Activated CD8-positive, alpha-beta memory T cell treated with anti-CD3 and anti-CD28 coated beads, Interleukin-2, amount 10 ng/mL, durations not matched to agents 7 days and 5 days (primary cell): Measurements from ENCODE around the gene OR2T34. TPM values are rescaled to one million over a fixed set of nuclear protein-coding genes. Genes with fewer than 3 reads are reported as not detected.
"Not testable (repeated sequence)": the region's sequence is repeated elsewhere in the genome, so short reads cannot be mapped to it uniquely, and the experiment has no call there.

ENCODE experiments used
- ATAC-seq: fragments of 150-1000 bp; cut with Tn5 transposase; one replicate; pipeline ENCODE4 v1.10.0; 2021; ENCODE audit warnings: moderate library complexity
- CTCF ChIA-PET: fragments of 350-600 bp; sonication (Branson Sonifier 250); formaldehyde crosslinking; loops from one replicate; lab custom pipeline; 2021; ENCODE audit warnings: antibody characterized with exemption; lab: Charles Lee
- DNase-seq: peaks from one replicate; pipeline ENCODE4 v3.0.0-alpha.2; 2020
- H3K27ac Mint-ChIP-seq: one replicate; pipeline ENCODE4 v1.8.0; 2021; ENCODE audit warnings: mild to moderate bottlenecking, mixed read lengths
- H3K27me3 Mint-ChIP-seq: one replicate; pipeline ENCODE4 v1.8.0; 2021; ENCODE audit warnings: mixed read lengths
- H3K36me3 Mint-ChIP-seq: one replicate; pipeline ENCODE4 v1.8.0; 2021; ENCODE audit warnings: mild to moderate bottlenecking, mixed read lengths
- H3K4me1 Mint-ChIP-seq: one replicate; pipeline ENCODE4 v1.8.0; 2021; ENCODE audit warnings: mixed read lengths
- H3K4me3 Mint-ChIP-seq: one replicate; pipeline ENCODE4 v1.8.0; 2021; ENCODE audit warnings: mild to moderate bottlenecking, moderate library complexity, mixed read lengths
- H3K9me3 Mint-ChIP-seq: one replicate; pipeline ENCODE4 v1.8.0; 2022; ENCODE audit warnings: low read depth, mixed read lengths
- total RNA-seq, 2 experiments: library from RNA; stranded (reverse); gene quantifications; one replicate each; pipeline ENCODE4 v1.2.3, GENCODE V29; 2021

Gene OR2T34, protein sequence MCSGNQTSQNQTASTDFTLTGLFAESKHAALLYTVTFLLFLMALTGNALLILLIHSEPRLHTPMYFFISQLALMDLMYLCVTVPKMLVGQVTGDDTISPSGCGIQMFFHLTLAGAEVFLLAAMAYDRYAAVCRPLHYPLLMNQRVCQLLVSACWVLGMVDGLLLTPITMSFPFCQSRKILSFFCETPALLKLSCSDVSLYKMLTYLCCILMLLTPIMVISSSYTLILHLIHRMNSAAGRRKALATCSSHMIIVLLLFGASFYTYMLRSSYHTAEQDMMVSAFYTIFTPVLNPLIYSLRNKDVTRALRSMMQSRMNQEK
- not detected for total RNA-seq

DNA sequence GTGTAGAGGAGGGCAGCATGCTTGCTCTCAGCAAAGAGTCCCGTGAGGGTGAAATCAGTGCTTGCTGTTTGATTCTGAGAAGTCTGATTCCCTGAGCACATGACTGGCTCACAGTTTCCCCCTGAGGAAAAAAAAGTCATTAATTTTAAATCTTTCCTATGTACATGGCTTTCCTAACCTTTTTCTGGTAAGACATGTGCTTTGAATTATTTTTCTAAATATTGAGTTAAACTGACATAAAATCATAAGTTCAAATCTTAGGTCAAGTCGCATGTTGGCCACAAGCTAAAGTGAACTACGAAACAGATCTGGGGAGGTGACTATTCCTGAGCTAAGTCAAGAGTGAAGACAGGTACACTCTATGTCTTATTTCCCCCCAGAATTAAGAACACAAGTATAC is at the start of gene OR2T34:
TSS of gene OR2T34 (minus strand) at position 101 of the 400 bp plus-strand sequence. CDS start at position 101, 0 bp downstream.
- H3K4me1 Mint-ChIP-seq, H3K9me3 Mint-ChIP-seq, H3K36me3 Mint-ChIP-seq, H3K4me3 Mint-ChIP-seq, CTCF ChIA-PET, ATAC-seq, H3K27me3 Mint-ChIP-seq, DNase-seq, H3K27ac Mint-ChIP-seq: not testable (repeated sequence)

DNA sequence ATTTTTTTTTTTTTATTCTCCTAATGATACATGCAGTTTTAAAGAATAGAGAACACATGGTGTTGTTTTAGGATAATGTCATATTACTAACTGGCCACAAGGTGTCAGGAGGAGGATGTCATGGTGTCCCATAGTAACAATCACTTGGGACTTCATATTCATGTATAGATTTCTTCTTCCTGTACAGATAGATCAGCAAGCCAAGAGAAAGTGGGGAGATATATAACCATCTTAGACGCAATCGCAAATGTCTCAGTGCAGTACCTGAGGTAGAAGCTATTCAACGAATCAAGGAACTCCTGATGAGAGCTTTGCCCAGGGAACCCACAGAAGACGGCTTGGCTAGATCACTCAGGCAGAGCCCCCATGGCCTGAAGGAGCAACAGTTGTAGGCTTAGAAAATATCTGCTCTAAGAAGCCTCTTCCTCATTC is 48.0 kb upstream of the OR2T34 start:
- H3K9me3 Mint-ChIP-seq: no peaks in the 10 kb centered on the region

DNA sequence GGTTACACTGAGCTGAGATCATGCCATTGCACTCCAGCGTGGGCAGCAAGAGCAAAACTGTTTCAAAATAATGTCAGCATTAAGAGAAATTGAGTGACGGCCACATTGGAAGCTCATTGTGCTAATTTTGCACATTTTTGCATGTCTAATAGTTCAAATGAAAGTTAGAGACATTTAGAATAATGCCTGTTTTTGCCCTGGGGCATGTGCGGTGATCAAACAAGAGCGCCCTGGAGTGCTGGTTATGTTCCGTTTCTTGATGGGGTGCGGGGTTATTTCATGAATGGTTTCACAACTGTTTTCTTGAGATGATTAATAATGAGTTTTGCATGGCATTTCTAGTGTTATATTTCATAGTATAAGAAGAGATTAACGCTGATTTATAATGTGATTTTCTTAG is 47.2 kb upstream of the OR2T34 start:
- Mint-ChIP-seq H3K27me3 (no peaks in the 10 kb centered on the region), H3K36me3 (no peaks in the 10 kb centered on the region), H3K9me3 (no peaks in the 10 kb centered on the region), H3K4me1 (no peaks in the 10 kb centered on the region), H3K4me3 (no peak overlapping the region), H3K27ac (no peak overlapping the region)
- CTCF ChIA-PET: interaction anchor here (1.2 to 2.2 kb wide), 2 partner anchors 12 to 186 kb away, joined by 3 to 6 read pairs; no protein-coding TSS in a partner anchor
- DNase-seq (no peak), ATAC-seq (no peak)

More for the DNA sequence above, 48.0 kb upstream of the OR2T34 start:
- Mint-ChIP-seq H3K27me3 (no peaks in the 10 kb centered on the region), H3K4me1 (no peaks in the 10 kb centered on the region), H3K36me3 (no peaks in the 10 kb centered on the region), H3K27ac (no peak overlapping the region), H3K4me3 (no peak overlapping the region)
- DNase-seq (no peak), ATAC-seq (no peak)
- CTCF ChIA-PET: interaction anchor here (1.2 to 2.2 kb wide), 2 partner anchors 13 to 185 kb away, joined by 3 to 6 read pairs; no protein-coding TSS in a partner anchor

DNA sequence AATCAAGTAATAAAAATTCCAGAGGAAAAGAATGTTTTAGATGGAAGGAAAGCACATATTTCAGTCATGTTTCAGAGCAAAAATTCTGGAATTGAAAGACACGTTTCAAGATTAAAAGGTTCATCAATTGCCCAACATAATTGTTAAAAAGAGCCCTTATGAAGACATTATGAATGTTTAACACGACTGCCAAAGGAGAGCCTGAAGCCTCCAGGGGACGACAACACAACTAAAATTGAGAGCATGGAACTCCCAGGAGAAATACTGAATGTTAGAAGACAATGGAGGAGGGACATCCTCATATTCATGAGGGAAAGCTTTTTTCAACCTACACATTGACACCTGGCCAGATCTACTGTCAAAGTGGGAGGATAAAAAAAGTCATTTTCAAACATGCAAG is 44.3 kb upstream of the OR2T34 start:
- CTCF ChIA-PET: no interaction called here

DNA sequence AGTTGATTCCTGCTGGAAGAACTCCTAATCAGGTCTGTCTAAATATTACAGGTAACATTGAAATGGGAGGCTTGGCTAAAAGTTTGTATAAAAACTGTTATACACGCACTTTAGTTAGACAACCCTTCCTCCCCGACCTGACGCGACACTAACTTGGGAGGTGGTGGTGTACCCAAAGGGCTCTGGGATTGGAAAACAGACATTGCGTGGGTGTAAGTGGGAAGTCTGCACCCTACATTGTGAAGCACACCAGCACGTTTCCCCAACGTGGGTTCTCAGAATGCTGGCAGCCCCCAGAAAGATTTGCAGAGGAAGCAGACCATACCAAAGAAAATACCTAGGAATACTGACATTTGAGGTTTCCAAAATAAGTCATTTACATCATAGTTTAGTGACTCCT is 43.6 kb upstream of the OR2T34 start:
- CTCF ChIA-PET: no interaction called here
- Mint-ChIP-seq H3K27ac (no peak overlapping the region), H3K4me1 (no peaks in the 10 kb centered on the region), H3K36me3 (no peaks in the 10 kb centered on the region), H3K9me3 (no peaks in the 10 kb centered on the region), H3K27me3 (no peaks in the 10 kb centered on the region), H3K4me3 (no peak overlapping the region)
- ATAC-seq (no peak), DNase-seq (no peak)

More for the DNA sequence above, 44.3 kb upstream of the OR2T34 start:
- ATAC-seq (no peak), DNase-seq (peak; percentile 43)
- Mint-ChIP-seq H3K27me3 (no peaks in the 10 kb centered on the region), H3K36me3 (no peaks in the 10 kb centered on the region), H3K4me1 (no peaks in the 10 kb centered on the region), H3K9me3 (no peaks in the 10 kb centered on the region), H3K27ac (no peak overlapping the region), H3K4me3 (no peak overlapping the region)

DNA sequence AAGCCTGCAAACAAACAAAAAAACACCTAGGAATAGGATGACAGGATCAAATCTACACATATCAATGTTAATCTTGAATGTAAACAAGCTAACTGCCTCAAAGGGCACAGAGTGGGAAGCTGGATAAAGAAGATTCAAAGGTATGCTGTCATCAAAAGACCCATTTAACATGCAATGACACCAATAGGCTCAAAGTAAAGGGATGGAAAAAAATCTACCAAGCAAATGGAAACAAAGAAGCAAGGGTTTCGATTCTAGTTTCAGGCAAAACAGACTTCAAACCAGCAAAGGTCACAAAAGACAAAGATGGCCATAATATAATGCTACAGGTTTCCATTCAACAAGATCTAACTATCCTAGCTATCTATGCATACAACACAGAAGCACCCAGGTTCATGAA is 39.2 kb upstream of the OR2T34 start:
- Mint-ChIP-seq H3K27ac (no peak overlapping the region), H3K36me3 (no peaks in the 10 kb centered on the region), H3K27me3 (no peaks in the 10 kb centered on the region), H3K9me3 (no peaks in the 10 kb centered on the region), H3K4me1 (no peaks in the 10 kb centered on the region), H3K4me3 (no peak overlapping the region)
- CTCF ChIA-PET: no interaction called here
- DNase-seq (no peak), ATAC-seq (no peak)

DNA sequence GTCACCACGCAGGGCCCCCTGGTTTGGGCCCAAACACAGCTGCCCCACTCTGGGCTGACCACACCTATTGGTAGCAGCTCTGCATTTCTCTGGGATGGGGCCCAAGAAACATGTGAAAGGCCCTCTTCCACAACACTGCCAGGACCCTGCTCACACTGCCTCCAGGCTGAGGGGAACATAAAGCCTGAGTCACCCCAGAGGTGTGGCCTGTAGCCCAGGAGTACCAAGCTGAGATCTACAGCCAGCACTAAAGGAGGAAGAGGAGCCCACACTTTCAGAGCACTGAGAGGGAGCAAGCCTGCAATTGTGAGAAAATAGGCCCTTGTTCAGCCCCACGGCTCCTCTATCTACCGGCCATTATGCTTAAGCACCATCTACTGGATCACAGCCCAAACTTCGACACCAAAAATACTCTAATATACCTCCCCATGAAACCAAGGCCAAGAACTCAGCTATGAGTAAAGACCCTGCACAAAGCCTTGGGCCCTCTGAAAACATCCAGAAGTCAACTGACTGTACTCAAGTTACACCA is 37.4 kb upstream of the OR2T34 start:
- ATAC-seq (no peak), DNase-seq (no peak)
- Mint-ChIP-seq H3K4me3 (no peak overlapping the region), H3K36me3 (no peaks in the 10 kb centered on the region), H3K4me1 (no peaks in the 10 kb centered on the region), H3K9me3 (no peaks in the 10 kb centered on the region), H3K27me3 (peaks cover 3% of the 10 kb centered on the region), H3K27ac (no peak overlapping the region)
- CTCF ChIA-PET: no interaction called here

DNA sequence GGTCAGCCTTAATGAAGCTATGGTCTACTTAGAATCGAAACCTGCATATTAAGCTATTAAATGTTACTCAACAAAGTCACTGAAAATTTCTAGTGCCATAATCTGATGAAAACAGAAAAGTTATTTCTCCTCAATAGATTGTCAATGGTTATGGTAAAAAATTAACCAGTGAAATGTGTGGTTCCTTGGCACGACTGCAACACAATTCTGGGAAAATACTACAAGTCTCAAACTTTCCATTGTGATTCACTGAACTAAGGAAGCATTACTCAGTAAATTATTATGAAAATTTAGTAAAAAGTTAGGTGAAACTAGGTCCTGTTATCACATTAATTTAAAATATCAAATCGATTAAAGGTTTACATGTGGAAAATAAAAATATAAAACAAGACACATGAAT is 35.7 kb upstream of the OR2T34 start:
- Mint-ChIP-seq H3K27ac (no peak overlapping the region), H3K27me3 (peaks cover 3% of the 10 kb centered on the region), H3K4me3 (no peak overlapping the region), H3K4me1 (no peaks in the 10 kb centered on the region), H3K36me3 (no peaks in the 10 kb centered on the region), H3K9me3 (no peaks in the 10 kb centered on the region)
- no peak for ATAC-seq
- no peak for DNase-seq
- CTCF ChIA-PET: interaction anchor here (0.7 kb wide), 1 partner anchor 12 kb away, joined by 3 read pairs; no protein-coding TSS in a partner anchor

DNA sequence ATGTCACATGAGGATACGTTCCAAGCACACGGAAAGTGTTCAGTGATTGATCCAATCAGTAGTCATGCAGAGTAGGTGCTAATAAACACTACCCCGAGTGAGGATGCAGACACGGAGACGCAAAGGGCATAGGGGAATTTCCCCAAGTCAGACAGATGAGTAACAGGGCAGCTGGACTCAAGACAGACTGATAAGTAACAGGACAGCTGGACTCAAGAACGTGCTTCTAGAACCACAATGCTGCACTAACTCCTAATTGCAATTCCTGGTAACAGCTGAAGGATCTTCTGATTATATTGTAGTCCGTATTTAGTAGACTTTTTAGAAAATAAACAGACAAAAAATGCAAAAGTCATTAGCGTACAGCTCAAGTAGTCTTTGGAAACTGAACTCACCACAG is 24.8 kb upstream of the OR2T34 start:
- Mint-ChIP-seq H3K36me3 (no peaks in the 10 kb centered on the region), H3K27me3 (no peaks in the 10 kb centered on the region), H3K27ac (no peak overlapping the region), H3K9me3 (no peaks in the 10 kb centered on the region), H3K4me3 (no peak overlapping the region), H3K4me1 (no peaks in the 10 kb centered on the region)
- DNase-seq (no peak), ATAC-seq (no peak)
- CTCF ChIA-PET: no interaction called here

DNA sequence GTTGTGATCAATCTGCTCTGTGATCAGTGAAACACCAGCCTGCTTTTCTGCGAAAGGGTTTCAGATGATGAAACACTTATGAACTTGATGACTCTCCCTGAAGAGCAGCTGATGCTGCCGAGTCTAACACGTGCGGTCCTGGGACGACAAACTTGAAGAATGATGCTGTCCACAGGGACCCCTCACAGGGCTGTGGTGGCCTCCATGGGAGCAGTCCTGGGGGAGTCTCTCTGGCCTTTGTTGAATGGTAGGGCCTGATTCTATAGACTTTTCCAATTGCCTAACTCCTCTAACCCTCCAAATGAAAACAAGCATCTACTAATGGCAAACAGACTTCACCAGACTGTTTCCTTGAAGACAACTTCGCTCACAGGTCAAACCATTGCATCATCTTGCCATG is 23.0 kb upstream of the OR2T34 start, which contains the start of gene OR2T10:
TSS of gene OR2T10 (minus strand) at position 112 of the 400 bp plus-strand sequence. CDS start 3,932 bp downstream, outside the sequence.
- no peaks in the 10 kb centered on the region for H3K4me1 Mint-ChIP-seq
- no peaks in the 10 kb centered on the region for H3K9me3 Mint-ChIP-seq
- no peaks in the 10 kb centered on the region for H3K27me3 Mint-ChIP-seq
- H3K4me3 Mint-ChIP-seq: no peak within 1 kb of the TSS
- CTCF ChIA-PET: no interaction called here
- H3K27ac Mint-ChIP-seq: no peak within 1 kb of the TSS
- no peaks in the 10 kb centered on the region for H3K36me3 Mint-ChIP-seq
- ATAC-seq (no peak), DNase-seq (no peak)

DNA sequence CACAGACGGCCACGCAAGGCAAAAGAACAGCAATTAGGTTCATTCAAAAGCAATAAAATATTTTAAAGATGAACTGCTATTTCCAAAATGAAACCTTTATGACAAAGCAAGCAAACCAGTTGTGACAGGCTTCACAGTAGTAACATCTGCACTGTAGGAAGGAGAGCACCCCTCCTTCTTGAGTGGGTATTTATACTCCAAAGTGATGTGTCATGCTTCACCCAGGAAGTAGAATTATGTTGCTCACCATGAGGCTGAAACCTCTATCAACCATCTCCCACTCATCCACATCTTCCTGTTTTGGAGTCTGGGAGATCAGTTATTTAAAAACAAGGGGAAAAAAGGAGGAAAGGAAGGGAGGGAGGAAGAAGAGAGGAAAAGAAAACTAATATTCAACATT is 22.1 kb upstream of the OR2T34 start:
- ATAC-seq (no peak), DNase-seq (no peak)
- H3K4me3 Mint-ChIP-seq: no peak overlapping the region
- no peak overlapping the region for H3K27ac Mint-ChIP-seq
- H3K9me3 Mint-ChIP-seq: no peaks in the 10 kb centered on the region
- no peaks in the 10 kb centered on the region for H3K4me1 Mint-ChIP-seq
- H3K36me3 Mint-ChIP-seq: no peaks in the 10 kb centered on the region
- H3K27me3 Mint-ChIP-seq: no peaks in the 10 kb centered on the region
- CTCF ChIA-PET: no interaction called here

DNA sequence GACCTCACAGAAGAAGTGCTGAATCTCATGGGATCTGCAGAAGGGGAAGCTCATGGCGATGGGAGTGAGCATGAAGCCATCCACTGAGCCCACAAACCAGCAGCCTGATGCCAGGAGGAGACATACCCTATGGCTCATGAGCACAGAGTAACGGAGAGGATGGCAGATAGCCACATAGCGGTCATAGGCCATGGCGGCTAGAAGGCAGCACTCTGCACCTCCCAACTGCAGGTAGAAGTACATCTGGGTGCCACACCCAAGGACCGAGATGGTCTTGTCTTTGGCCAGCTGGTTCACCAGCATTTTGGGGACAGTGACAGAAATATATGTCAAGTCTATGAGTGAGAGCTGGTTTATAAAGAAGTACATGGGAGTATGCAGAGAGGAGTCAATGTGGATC is 18.7 kb upstream of the OR2T34 start:
- no peaks in the 10 kb centered on the region for H3K36me3 Mint-ChIP-seq
- H3K27ac Mint-ChIP-seq: no peak overlapping the region
- H3K9me3 Mint-ChIP-seq: no peaks in the 10 kb centered on the region
- ATAC-seq (no peak), DNase-seq (no peak)
- CTCF ChIA-PET: no interaction called here
- H3K4me3 Mint-ChIP-seq: no peak overlapping the region
- no peaks in the 10 kb centered on the region for H3K27me3 Mint-ChIP-seq
- H3K4me1 Mint-ChIP-seq: no peaks in the 10 kb centered on the region

DNA sequence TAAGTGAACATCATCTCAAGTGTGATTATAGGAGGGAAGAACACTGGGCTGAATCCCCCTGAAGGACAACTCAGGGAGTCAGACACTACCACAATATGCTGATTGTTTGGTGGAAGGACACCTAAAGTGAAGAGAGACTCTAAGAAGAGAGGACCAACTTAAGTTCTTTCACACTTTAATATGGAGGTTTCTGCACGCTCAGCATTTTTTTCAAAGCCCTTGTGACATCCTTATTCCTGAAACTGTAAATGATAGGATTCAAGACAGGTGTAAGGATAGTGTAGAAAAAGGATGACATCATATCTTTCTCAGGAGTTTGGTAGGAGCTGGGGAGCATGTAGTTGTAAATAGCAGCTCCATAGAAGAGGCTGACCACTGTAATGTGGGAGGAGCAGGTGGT is 18.1 kb upstream of the OR2T34 start:
- CTCF ChIA-PET: no interaction called here
- no peak for ATAC-seq
- Mint-ChIP-seq H3K27ac (no peak overlapping the region), H3K4me1 (no peaks in the 10 kb centered on the region), H3K4me3 (no peak overlapping the region), H3K27me3 (no peaks in the 10 kb centered on the region), H3K36me3 (no peaks in the 10 kb centered on the region), H3K9me3 (no peaks in the 10 kb centered on the region)
- no peak for DNase-seq

DNA sequence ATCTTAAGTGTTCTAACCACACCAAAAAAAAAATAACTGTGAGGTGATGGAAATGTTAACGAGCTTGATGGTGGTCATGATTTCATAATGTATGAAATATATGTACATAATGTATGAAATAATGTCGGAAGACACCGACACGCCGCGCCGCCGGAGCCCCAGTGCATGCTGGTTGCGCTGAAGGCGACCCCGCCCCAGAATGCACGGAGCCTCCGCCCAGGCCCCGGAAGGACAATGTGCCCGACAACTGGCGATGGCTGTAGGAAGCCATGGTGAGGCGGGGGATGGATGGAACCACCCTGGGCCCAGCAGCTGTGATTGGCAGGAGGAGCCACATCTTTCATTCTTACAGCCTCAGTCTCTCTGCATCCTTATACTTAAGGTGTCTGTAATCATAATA is 15.5 kb upstream of the OR2T34 start:
- Mint-ChIP-seq H3K4me3 (no peak overlapping the region), H3K36me3 (no peaks in the 10 kb centered on the region), H3K4me1 (no peaks in the 10 kb centered on the region), H3K9me3 (no peaks in the 10 kb centered on the region), H3K27ac (no peak overlapping the region), H3K27me3 (no peaks in the 10 kb centered on the region)
- DNase-seq (no peak), ATAC-seq (no peak)
- CTCF ChIA-PET: no interaction called here
